SK-N-SH treated with all-trans-retinoic acid at 6 μM for 48 hours (cell line): ENCODE data around the gene GIN1.

Experiments
- CREB5 ChIP-seq: fragments of 250-450 bp; sonication (Bioruptor Pico); IDR thresholded peaks from 2 replicates; pipeline ENCODE4 v1.5.1; 2020; ENCODE audit warnings: low read depth, mild to moderate bottlenecking, moderate library complexity
- ISL1 ChIP-seq: fragments of 250-450 bp; sonication (Bioruptor Pico); IDR thresholded peaks from 2 replicates; pipeline ENCODE4 v2.1.2; 2022; ENCODE audit warnings: mild to moderate bottlenecking, moderate library complexity
- OSR1 ChIP-seq: fragments of 250-450 bp; sonication (Bioruptor Pico); IDR thresholded peaks from 2 replicates; pipeline ENCODE4 v1.8.0; 2022; ENCODE audit warnings: moderate library complexity, mild to moderate bottlenecking, inconsistent platforms
- PATZ1 ChIP-seq: fragments of 250-450 bp; sonication (Bioruptor Pico); IDR thresholded peaks from 2 replicates; pipeline ENCODE4 v1.8.0; 2020; ENCODE audit warnings: mild to moderate bottlenecking, moderate library complexity, borderline replicate concordance
- POU6F1 ChIP-seq: fragments of 250-450 bp; sonication (Bioruptor Pico); IDR thresholded peaks from 2 replicates; pipeline ENCODE4 v1.8.0; 2021; ENCODE audit warnings: low read depth, mild to moderate bottlenecking, moderate library complexity, borderline replicate concordance
- RARB ChIP-seq: fragments of 250-450 bp; sonication (Bioruptor Pico); IDR thresholded peaks from 2 replicates; pipeline ENCODE4 v1.8.0; 2021; ENCODE audit warnings: mild to moderate bottlenecking, moderate library complexity
- ZNF565 ChIP-seq: fragments of 450-650 bp; formaldehyde crosslinking; conservative IDR thresholded peaks from 2 replicates; pipeline ENCODE4 v1.5.0; 2020; ENCODE audit warnings: low read depth, mild to moderate bottlenecking, moderate library complexity

GRCh38 chr5:103059525-103059924 is 60.4 kb downstream of the GIN1 start:
- TF ChIP-seq POU6F1 (CRISPR knock-in tag) (no peak), CREB5 (no peak), OSR1 (no peak), ISL1 (no peak), RARB (CRISPR knock-in tag) (no peak), PATZ1 (CRISPR knock-in tag) (no peak), ZNF565 (CRISPR knock-in tag) (no peak)
